GM19238 (cell line): ENCODE measurements around the gene CPM.
"Not testable (repeated sequence)": the region's sequence is repeated elsewhere in the genome, so short reads cannot be mapped to it uniquely, and the experiment has no call there.

Experiments used
- DNase-seq: peaks from one replicate; pipeline ENCODE4 v3.0.0; 2011; ENCODE audit warnings: low spot score; ENCODE audit not compliant: insufficient read length

CPM gene

DNA sequence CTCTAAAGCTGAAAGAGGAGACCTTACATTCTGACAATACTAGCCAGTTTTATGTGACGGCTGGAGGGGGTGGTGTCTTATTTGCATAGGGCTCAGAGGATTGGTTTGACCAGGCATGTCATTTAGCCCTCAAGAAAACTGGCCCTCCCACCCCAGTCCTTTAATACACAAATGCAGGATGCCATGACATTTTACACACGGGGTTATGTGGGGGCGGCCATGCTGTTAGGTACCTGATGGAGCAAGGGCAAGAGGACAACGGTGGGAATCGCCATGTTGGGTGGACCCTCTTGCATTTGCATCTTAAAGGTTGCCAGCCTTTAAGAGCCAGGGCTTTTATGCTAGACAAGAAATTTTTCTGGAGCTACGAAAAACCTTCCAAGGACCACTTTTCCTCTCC lies 101.7 kb downstream of the CPM start:
- no peak for DNase-seq

GRCh38 chr12:68828672-68829068 lies 104.3 kb downstream of the CPM start:
- no peak for DNase-seq

GRCh38 chr12:68827895-68828671 lies 104.9 kb downstream of the CPM start:
- no peak for DNase-seq

DNA sequence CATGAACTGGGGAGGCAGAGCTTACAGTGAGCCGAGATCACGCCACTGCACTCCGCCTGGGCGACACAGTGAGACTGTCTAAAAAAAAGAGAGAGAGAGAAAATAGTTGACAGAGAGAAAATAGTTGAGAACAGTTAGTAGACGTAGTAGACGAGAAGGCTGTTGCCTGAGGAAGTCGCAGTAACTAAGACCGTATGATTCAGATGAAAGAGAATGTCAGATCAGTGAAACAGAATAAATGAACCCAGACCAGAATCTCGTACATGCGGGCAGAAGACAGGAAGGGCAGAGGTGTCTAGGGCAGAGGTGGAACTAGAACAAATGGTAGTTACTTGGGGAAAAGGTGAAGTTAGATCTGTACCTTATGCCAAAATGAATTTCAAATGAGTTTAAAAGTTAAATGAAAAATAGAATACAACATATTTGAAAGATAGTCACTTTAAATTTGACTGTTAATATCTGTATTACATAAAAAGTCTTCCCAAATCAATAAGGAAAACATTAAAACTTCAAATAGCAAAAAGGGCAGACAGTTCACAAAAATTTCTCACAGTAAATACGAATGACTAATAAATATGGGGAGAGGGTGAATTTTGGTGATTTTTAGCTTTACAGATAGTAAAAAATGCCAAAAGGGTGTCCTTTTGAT lies 107.3 kb downstream of the CPM start:
- DNase-seq, result no peak

DNA sequence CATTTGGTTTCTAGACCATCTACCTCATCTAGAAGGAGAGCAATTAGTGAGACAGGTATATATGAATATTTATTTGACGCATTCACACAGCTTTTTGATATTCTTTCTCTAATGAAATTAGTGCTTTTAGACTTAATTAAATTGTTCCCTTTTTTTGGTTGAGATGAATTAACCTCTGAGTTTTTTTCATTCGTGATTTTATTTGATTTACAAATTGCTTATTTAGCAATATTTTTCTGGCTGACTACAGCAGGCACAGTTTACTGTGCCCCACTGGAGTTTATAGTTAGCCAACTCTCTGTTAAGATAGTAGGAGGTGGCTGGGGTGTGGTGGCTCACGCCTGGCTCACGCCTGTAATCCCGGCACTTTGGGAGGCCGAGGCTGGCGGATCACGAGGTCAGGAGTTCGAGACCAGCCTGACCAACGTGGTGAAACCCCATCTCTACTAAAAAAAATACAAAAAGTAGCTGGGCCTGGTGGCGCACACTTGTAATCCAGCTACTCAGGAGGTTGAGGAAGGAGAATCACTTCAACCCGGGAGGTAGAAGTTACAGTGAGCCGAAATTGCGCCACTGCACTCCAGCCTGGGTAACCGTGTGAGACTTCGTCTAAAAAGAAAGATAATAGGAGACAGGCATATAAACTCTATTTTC lies 108.2 kb downstream of the CPM start:
- no peak for DNase-seq

GRCh38 chr12:68824131-68824530 lies 108.8 kb downstream of the CPM start:
- no peak for DNase-seq

GRCh38 chr12:68823696-68824095 lies 109.3 kb downstream of the CPM start:
- no peak for DNase-seq

- no peak for DNase-seq
These were observed 111.4 kb downstream of the CPM start for GRCh38 chr12:68821357-68822188.

GRCh38 chr12:68819481-68819880 lies 113.5 kb downstream of the CPM start:
- DNase-seq, result not testable (repeated sequence)

DNA sequence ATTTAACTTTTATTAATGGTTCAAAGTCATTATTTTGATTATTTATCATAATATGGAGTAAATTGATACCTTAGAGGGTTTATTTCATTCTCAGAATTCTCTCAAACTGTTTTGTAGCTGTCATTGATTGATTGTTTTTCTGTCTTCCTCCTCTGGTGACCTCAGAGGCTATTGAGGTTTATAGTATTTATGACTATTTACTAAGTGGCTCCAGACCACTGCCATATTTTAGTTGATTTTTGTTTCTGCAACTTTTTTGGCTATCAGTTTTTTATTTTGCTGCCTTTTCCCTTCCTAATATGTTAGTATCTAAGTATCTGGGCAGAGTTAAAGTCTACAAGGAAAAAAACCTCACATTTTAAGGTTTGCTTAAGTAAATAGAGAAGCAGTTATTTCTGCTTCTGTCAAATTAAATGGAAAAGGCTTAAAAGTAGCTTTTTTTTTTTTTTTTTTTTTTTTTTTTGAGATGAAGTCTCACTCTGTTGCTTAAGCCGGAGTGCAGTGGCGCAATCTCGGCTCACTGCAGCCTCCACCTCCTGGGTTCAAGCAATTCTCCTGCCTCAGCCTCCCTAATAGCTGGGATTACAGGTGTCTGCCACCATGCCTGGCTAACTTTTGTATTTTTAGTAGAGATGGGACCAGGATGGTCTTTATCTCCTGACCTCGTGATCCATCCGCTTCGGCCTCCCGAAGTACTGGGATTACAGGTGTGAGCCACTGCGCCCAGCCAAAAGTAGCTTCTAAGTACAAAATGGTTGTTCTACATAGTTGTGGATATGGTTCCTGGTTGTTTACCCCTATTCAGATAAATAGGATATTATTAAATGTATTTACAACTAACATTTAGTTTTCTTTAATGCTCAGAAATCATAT lies 116.8 kb downstream of the CPM start:
- no peak for DNase-seq

- no peak for DNase-seq
These were observed 117.6 kb downstream of the CPM start for GRCh38 chr12:68815232-68815927.

GRCh38 chr12:68814490-68815231 lies 118.3 kb downstream of the CPM start:
- no peak for DNase-seq

DNA sequence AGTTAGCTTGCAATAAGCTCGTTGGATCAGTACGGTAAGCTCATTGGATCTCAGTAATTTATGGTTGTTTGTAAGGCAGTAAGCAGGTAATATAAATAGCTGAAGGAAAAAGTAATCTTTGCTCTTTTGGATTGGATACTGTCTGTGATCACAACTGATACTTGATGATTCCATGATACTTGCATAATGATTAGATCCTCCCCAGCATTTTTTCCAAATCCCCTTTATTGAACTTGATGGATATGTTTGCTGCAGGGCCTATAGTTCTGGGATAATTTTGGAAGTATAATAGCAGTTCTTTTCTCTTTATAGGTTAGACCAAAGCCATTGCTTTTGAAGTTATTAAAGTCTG lies 119.8 kb downstream of the CPM start:
- no peak for DNase-seq

- DNase-seq, result no peak
These were observed 120.3 kb downstream of the CPM start for GRCh38 chr12:68812553-68813241.

GRCh38 chr12:68811573-68811972 lies 121.4 kb downstream of the CPM start:
- not testable (repeated sequence) for DNase-seq

GRCh38 chr12:68810027-68810389 lies 123.0 kb downstream of the CPM start:
- DNase-seq, result not testable (repeated sequence)

DNA sequence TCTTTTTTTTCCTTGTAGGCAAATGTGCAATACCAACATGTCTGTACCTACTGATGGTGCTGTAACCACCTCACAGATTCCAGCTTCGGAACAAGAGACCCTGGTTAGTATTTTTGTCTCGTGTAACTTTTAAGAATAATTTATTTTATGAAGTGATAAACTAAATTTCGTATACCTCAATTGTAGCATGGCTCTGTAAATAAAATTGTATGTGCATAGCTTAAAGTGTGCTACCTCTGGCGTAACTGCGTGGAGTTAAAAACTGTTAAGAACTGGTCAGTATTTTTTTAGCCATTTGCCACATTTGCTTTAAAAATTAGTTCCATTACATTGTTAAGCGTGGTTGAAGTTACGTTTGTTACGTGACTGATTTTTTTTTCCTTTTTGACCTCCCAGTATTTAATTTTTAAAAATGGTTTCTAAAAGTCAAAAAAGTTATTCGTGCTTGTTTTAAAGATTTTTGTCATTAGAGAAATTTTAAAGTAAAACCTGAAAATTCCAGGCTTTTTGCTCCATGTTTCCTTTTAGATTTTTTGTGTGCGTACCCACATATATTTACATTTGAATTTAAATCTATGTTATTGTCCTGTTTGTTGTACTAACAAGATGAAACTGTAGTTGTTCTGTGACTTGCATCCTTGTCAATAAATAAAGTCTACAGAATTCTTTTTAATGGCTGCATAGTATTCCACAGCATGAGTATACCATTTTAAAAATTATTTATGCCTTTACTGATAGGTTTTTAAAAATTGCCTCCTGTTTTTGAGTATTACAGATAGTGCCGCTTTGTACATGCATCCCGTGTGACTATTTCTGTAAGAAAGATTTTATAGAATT lies 123.6 kb downstream of the CPM start:
- no peak for DNase-seq
